Activated T-cell treated with anti-CD3 and anti-CD28 coated beads for 24 hours (primary cell): Measurements from ENCODE around the gene C9orf40.
A peak's percentile ranks its signal among the peaks of the same experiment; 100 is the strongest.

Experiments
- DNase-seq: peaks from one replicate; pipeline ENCODE4 v3.0.0-alpha.2; 2020; ENCODE audit warnings: low read depth

Gene C9orf40, protein sequence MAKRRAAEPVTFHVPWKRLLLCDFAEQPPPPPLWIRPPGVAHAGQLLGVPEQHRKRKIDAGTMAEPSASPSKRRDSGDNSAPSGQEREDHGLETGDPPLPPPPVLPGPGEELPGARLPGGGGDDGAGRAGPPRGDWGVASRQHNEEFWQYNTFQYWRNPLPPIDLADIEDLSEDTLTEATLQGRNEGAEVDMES

DNA sequence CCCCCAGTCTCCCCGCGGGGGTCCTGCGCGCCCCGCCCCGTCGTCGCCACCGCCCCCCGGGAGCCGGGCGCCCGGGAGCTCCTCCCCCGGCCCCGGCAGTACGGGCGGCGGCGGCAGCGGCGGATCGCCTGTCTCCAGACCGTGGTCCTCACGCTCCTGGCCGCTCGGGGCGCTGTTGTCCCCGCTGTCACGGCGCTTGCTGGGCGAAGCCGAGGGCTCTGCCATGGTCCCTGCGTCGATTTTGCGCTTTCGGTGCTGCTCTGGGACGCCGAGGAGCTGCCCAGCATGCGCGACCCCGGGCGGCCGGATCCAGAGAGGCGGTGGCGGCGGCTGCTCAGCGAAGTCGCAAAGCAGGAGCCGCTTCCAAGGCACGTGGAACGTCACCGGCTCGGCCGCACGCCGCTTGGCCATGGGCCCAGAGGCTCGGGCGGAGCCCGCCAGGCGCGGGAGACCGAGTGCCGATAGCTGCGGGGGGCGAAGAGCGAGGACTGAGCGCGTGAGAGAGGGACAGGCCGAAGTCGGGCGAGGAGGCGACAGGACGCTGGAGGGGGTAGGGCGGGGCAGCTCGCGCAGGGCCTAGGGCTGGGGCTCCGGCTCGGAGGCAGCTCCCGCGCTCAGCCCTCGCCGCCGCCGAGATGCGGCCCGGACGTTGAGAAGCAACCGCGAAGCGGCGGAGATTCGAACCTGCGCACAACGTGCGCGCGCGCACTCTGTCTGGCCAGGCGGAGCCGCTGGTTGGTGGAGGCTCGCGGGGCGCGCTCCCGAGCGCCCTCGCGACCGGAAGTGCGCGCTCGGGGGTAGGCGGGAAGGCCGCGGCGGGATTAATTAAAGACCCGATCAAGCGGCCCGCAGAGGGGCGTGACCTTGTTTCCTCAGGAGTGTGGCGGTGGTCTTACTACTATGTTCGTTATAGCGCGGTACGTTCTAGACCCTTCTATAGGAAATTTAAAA, at the start of gene C9orf40:
TSS of gene C9orf40 (minus strand) at position 712 of the 951 bp plus-strand sequence. CDS start at position 411, 301 bp downstream.
- DNase-seq: peak; percentile 83

DNA sequence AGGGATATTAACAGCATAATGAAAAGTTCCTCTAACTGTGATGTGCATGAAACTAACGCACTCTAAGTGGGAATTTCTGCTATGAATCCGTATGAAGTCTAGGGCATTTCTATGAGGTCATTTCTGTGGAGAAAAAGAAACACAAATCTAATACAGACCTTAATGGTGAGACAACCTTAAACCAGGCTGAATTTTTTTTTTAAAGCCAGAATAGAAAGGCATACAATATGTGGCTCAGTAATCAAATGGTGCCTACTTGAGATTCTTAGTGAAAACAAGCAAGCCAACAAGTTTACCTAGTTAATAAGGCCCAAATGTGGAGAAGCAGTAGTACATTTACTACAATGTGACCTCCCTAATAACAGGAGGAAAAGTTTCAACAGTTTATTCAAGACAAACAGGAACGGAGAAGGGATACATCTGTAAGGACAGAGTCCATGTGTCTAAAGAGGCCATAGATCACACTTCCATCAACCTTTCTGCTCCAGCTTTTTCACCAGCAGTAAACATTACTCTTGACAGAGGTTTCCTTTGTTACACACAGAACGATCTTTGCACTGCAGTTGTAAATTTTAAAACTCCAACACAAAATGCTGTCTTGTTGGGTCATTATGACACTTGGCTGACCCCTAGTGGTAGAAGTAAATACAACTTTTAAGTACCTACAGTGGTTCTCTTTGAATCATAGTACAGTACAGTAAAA, 49.2 kb upstream of the C9orf40 start:
- no peak for DNase-seq

DNA sequence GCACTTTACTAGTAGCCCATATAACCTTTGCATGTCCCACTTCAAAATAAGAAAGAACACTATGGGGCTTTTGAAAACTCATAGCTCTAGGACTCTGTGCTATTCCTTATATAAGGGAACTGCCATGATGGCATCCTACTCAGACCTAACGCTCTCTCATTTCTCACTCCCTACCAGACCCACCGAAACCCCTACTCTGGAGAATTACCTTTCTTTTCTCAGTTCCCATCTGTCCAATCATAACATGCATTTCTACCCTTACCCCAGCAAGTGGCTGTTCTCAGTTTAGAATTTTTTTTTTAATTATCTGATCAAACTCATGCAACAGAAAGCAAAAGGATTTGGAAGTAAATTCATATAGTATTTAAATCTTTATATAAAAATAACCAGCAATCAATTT, 48.1 kb upstream of the C9orf40 start:
- no peak for DNase-seq

GRCh38 chr9:74985041-74985440, 32.3 kb upstream of the C9orf40 start:
- no peak for DNase-seq

- DNase-seq: no peak
Measured at GRCh38 chr9:74983709-74984108, 31.0 kb upstream of the C9orf40 start.

DNA sequence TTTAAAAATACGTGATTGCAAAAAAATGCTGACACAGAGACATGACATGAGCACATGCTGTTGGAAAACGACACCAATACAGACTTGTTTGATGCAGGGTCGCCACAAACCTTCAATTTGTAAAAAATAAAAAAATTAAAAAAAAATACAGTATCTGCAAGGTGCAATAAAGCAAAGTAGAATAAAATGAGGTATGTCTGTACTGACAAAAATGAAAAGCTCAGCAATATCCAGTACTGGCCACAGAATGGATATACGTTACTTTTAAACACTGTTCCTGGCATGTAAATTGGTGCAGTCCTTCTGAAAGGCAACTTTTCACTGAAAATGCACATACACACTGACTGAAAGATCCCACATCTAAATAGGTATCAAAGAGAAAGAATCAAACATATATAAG, 27.1 kb upstream of the C9orf40 start:
- DNase-seq: no peak

DNA sequence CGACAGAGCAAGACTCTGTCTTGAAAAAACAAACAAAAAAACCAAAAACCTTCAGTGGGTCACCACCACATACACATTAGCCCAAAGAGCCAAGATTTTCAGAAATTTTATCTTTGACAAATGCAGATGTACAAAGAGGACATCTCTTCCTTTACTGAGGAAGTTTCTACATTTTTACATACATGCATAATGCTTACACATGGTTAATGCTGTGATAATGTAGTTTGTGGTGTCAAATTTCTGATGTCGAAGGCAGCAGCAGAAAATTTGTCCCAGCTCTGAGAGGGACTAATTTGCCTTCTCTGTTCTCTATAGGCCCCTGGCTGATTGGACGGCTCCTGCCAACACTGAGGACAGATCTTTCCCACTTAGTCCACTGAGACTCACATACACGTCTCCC, 24.6 kb upstream of the C9orf40 start:
- DNase-seq: no peak

GRCh38 chr9:74975538-74975937, 22.8 kb upstream of the C9orf40 start:
- no peak for DNase-seq

DNA sequence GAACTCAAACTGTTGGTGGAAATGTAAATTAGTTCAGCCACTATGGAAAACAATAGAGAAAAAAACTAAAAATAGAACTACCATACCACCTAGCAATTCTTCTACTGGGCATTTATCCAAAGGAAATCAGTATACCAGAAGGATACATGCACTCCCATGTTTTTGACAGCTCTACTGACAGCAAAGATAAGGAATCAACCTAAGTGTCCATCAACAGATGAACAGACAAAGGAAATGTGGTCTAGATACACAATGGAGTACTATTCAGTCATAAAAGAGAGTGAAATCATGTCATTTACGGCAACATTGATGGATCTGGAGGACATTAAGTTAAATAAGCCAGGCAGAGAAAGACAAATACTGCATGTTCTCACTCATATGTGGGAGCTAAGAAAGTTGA, 21.8 kb upstream of the C9orf40 start:
- DNase-seq: no peak

- DNase-seq: no peak
Measured at GRCh38 chr9:74973714-74974113, 21.0 kb upstream of the C9orf40 start.

GRCh38 chr9:74963056-74963455, 10.3 kb upstream of the C9orf40 start:
- no peak for DNase-seq

- DNase-seq: no peak
Measured at GRCh38 chr9:74961496-74961895, 8.8 kb upstream of the C9orf40 start.

DNA sequence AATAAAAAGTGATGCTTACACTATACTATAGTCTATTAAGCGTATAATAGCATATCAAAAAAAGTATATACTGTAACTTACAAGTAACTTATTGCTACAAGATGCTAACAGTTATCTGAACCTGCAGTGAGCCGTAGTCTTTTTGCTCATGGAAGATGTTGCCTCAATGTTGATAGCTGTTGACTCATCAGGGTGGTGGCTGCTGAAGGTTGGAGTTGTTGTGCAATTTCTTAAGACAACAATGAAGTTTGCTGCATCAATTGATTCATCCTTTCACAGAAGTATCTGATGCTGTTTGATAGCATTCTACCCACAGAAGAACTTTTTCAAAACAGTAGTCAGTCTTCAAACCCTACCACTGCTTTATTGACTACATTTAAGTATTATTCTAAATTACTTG, 7.8 kb upstream of the C9orf40 start:
- DNase-seq: no peak

DNA sequence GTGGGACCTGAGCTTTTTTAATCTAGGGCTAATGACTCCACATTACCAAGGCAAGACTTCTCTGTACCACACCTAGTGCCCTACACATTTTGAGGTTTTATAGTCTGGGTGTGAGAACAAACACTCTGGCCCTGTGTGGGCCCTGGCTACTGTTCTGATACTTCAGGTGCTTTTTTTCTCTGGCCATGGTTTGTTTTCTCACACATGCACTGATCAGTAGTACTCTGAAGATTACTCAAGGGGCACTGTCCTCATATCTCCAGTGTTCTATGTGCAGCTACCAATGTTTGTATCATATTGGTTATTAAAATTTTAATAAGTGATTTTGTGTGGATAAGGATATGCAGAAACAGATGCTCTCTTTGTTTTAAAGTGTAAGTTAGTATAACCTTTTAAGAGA, 5.9 kb upstream of the C9orf40 start:
- no peak for DNase-seq

DNA sequence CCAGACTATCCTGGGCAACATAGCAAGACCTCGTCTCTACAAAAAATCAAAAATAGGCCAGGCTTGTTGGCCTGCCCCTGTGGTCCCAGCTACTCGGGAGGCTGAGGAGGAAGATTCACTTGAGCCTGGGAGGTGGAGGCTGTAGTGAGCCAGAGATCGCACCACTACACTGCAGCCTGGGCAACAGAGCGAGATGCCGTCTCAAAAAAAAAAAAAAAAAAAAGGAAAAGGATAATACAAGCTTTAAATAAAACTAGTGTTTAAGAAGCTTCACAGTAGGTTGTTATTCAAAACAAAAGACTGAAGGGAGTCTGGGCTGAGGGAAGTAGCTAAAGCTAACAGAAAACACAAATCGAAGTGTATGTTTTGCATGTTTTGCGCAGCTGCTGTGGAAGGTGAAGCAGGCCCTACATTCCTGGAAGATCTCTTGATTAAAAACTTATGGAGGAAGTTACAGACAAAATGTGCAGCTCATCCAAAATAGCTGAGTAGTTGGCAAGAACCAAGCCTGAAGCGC, 581 bp upstream of the C9orf40 start:
- DNase-seq: no peak

- DNase-seq: peak; percentile 32
Measured at GRCh38 chr9:74951725-74952151, 974 bp downstream of the C9orf40 start.

DNA sequence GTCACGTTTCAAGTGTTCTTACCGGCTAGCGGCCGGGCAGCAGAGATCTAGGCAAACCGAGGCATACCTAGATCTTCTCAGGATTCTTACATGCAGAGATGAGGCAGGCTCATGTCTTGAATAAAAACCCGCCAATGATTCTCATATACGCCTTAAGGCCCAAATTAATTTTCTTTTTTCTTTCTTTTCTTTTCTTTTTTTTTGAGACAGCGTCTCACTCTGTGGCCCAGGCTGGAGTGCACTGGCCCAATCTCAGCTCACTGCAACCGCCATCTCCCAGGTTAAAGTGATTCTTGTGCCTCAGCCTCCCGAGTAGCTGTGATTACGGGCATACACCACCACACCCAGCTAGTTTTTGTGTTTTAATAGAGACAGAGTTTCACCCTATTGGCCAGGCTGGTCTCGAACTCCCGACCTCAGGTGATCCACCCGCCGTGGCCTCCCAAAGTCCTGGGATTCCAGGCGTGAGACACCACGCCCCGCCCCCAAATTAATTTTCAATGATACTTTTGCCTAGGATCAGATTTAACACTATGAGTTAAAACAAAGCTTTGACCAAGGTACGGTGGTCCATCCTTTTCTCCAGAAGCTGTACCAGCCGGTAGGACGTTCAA, 1.5 kb downstream of the C9orf40 start:
- no peak for DNase-seq

- DNase-seq: no peak
Measured at GRCh38 chr9:74949859-74950855, 2.6 kb downstream of the C9orf40 start.

DNA sequence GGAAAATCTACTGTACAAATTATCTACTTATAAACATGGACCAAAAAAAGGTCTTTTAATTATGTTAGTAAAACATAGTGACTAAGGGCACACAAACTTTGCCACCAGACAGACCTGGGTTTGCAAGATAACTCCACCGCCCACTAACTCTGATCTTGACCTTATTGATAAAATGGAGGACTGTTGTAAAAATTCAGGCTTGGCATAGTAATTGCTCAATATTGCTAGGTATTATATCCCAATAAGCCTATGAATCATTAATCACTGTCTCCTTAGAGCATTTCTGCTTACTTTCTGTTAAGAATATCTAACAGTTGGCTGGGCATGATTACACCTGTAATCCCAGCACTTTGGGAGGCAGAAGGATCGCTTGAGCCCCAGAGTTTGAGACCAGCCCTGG, 3.8 kb downstream of the C9orf40 start:
- DNase-seq: no peak

DNA sequence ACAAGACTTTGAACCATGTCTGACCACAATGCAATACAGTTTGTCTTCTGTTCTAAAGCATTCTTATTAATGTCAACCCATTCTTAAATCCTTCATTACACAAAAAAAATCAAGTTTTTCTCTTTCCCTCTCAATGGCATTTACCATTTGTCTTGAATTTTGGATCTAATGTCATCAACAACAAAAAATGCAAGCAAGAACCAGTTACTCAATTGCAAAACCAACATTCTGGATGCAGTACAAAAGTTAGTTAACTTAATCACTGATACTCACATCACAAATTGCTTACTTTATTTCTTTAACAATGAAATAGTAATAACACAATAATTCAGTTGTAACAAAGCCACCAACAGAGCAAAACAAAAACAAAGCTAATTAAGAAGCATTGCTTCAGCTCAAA, 6.0 kb downstream of the C9orf40 start:
- DNase-seq: no peak

DNA sequence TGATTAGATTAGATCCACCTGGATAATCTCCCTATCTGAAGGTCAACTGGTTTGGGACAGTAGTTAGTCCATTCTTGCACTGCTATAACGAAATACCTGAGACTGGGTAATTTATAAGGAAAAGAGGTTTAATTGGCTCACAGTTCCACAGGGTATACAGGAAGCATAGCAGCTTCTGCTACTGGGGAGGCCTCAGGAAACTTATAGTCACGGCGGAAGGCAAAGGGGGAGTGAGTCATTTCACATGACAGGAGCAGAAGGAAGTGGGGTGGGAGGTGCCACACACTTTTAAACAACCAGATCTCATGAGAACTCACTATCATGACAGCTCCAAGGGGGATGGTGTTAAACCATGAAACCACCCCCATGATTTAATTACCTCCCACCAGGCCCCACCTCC, 9.9 kb downstream of the C9orf40 start:
- peak; percentile 22 for DNase-seq
